ENCODE measurements around the gene MCAM.

Gene MCAM

GRCh38 chr11:119305556-119306372 is 11.2 kb downstream of the MCAM start:
- FAIRE-seq, result no peak

GRCh38 chr11:119303227-119303718 is 13.7 kb downstream of the MCAM start:
- FAIRE-seq, result no peak

GRCh38 chr11:119300198-119300964 is 16.5 kb downstream of the MCAM start:
- FAIRE-seq, result no peak

- FAIRE-seq, result no peak
Measured at GRCh38 chr11:119299416-119299815, 17.5 kb downstream of the MCAM start.

GRCh38 chr11:119298726-119299125 is 18.2 kb downstream of the MCAM start:
- FAIRE-seq, result no peak

- FAIRE-seq, result no peak
Measured at GRCh38 chr11:119297938-119298337, 19.0 kb downstream of the MCAM start.

- no peak for FAIRE-seq
Measured at GRCh38 chr11:119295178-119295577, 21.8 kb downstream of the MCAM start.

- FAIRE-seq, result no peak
Measured at GRCh38 chr11:119293461-119293860, 23.5 kb downstream of the MCAM start.

- no peak for FAIRE-seq
Measured at GRCh38 chr11:119290894-119291497, 25.9 kb downstream of the MCAM start.

GRCh38 chr11:119288219-119288618 is 28.7 kb downstream of the MCAM start:
- FAIRE-seq, result no peak

- no peak for FAIRE-seq
Measured at GRCh38 chr11:119285431-119285830, 31.5 kb downstream of the MCAM start.

- peak; percentile 46 for FAIRE-seq
Measured at GRCh38 chr11:119284344-119285157, 32.4 kb downstream of the MCAM start.

- no peak for FAIRE-seq
Measured at GRCh38 chr11:119282495-119282894, 34.4 kb downstream of the MCAM start.

- no peak for FAIRE-seq
Measured at GRCh38 chr11:119277660-119278059, 39.3 kb downstream of the MCAM start.

DNA sequence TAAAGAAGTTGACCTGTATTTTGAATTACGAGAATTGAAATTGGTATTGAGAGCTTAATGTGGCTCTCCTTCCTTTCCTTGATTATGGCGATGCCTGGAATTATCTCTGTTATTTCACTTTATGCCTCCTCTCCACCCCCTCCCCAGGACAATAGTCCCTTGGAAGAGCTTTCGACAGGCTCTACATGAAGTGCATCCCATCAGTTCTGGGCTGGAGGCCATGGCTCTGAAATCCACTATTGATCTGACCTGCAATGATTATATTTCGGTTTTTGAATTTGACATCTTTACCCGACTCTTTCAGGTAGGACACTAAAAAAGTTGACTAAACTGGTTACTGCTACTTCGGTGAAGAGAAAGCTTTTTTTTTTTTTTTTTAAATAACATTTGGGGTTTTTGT is 43.2 kb downstream of the MCAM start:
- FAIRE-seq, result no peak

GRCh38 chr11:119267645-119268044 is 49.3 kb downstream of the MCAM start:
- FAIRE-seq, result no peak

DNA sequence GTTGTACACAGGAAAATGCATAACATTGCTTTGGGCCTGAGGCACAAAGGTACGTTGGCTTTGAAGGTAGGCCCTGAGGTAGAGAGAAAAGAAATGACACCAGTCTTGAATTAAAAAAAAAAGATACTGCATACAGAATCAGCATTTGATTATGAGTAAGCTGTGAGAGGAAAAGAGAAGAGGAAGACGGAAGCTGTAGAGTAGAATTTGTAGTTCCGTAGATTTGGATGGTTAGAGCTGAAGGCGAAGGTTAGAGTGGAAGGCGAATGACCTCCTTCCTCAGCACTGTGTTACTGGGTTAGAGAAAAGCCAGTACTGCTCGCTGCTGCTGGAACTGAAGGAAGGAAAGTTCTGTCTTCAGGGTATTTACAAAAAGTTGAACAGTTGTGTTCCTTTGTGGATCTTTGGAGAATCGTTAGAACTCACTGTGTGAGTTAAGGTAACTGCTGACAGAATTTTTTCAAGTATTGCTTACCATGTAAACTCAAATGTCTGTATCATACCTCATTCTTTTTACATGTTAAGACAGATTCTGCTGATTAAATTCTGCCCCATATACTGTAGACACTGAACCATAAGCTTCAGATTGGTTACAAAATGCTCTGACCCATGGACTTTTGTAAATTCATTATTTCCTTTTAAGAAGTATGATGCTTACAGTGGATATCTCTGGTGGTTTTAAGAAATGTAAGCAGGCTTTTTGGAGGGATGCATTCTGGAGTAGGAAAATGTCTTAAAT is 50.2 kb downstream of the MCAM start:
- no peak for FAIRE-seq

DNA sequence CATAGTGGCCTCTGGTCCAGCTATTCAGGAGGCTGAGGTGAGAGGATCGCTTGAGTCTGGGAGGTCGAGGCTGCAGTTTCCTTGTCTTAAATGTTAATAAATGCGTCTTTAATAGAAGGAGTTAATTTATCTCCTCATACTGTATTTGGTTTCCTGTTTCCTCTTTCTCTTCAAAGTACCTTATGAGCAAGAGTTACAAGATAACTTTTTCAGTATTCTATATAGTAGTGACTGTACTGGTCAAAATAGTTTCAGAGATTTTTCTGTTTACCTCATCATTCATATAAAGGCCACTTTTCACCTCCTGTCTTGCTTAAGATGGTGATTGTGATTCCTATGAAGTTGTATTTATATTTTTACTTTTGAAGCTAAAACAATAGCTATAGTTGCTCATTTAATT is 50.9 kb downstream of the MCAM start:
- no peak for FAIRE-seq

DNA sequence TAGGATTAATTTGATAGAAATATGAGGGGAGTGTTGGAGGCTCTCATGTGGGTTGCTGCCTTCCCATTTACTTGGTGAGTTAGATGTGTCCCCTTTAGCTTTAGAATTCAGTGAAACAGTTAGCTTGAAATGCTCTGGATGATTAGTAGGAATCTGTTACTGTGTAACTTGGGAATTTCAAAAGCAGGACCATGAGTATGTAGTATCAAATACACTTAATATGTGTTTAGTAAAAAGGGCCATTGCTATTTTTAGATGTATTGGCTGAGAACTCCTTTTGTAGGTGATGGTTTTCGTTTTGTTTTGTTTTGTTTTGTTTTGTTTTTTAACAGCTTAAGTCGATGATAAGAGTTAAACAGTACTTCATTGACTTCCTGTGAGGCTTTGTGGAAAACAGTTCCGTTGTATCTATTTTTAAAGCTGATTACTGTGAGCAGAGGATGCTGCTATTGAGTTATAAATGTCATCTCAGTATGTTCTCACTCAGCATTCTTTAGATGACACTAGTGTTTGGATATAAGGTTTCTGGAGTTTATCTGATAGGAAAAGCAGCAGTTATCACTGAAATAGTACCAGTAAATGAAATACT is 53.5 kb downstream of the MCAM start:
- FAIRE-seq, result no peak

DNA sequence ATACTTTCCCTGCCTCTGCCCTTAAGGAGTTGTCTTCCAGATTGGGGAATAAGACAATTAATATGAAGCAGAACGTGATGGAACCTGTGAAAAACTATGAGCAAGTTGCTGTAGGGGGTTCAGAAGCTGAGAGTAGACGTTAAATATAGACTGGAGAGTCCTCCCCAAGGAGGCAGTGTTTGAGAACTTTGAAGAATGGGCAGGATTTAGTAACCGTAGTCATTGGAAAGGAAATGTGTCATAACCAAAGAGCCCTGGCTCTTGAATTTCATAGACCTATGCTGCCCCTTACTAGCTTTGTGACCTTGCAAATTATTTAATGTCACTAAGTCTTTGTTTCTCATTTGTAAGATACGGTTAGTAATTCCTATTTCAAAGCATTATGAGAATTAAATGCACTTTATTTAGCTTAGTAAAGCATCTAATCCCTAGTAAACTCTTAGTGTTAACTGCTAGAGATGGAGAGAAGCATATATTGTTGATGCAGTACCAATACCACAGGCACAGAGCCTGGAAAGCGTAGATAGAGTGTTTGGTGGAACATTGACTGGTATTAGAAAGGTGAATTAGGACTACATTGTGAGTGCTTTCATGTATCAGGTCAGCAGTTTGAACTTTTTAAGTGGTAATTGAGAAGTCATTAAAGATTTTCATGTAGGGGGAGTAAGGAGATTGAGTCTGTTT is 54.1 kb downstream of the MCAM start:
- FAIRE-seq, result no peak

GRCh38 chr11:119258983-119259382 is 57.9 kb downstream of the MCAM start:
- no peak for FAIRE-seq

Measured in TTC549 (cell line).